ENCODE measurements around the gene LAMB4.
"Not testable (repeated sequence)": the region's sequence is repeated elsewhere in the genome, so short reads cannot be mapped to it uniquely, and the experiment has no call there.

Gene LAMB4

GRCh38 chr7:108037741-108038140 is 92.4 kb downstream of the LAMB4 start:
- DNase-seq = no peak

GRCh38 chr7:108037140-108037539 is 93.0 kb downstream of the LAMB4 start:
- DNase-seq = no peak

GRCh38 chr7:108034586-108034985 is 95.6 kb downstream of the LAMB4 start:
- no peak for DNase-seq

- DNase-seq = no peak
Observed at GRCh38 chr7:108033776-108034497, 96.2 kb downstream of the LAMB4 start.

- not testable (repeated sequence) for DNase-seq
Observed at GRCh38 chr7:108033309-108033708, 96.9 kb downstream of the LAMB4 start.

GRCh38 chr7:108030516-108030915 is 99.6 kb downstream of the LAMB4 start:
- DNase-seq = no peak

GRCh38 chr7:108029034-108029433 is 101.1 kb downstream of the LAMB4 start:
- DNase-seq = no peak

- DNase-seq = no peak
Observed at GRCh38 chr7:108028111-108028510, 102.0 kb downstream of the LAMB4 start.

GRCh38 chr7:108027239-108027638 is 102.9 kb downstream of the LAMB4 start:
- DNase-seq = no peak

- DNase-seq = peak in 1 of 2 experiments; percentile 6
Observed at GRCh38 chr7:108026647-108027046, 103.5 kb downstream of the LAMB4 start.

GRCh38 chr7:108026116-108026515 is 104.0 kb downstream of the LAMB4 start:
- DNase-seq = no peak

- DNase-seq = no peak
Observed at GRCh38 chr7:108024538-108024937, 105.6 kb downstream of the LAMB4 start.

- DNase-seq = no peak
Observed at GRCh38 chr7:108020585-108020984, 109.6 kb downstream of the LAMB4 start.

- DNase-seq = no peak
Observed at GRCh38 chr7:108018668-108019067, 111.5 kb downstream of the LAMB4 start.

- DNase-seq = no peak
Observed at GRCh38 chr7:108017776-108018151, 112.4 kb downstream of the LAMB4 start.

- DNase-seq = no peak
Observed at GRCh38 chr7:108016841-108017775, 113.1 kb downstream of the LAMB4 start.

- no peak for DNase-seq
Observed at GRCh38 chr7:108015740-108016139, 114.4 kb downstream of the LAMB4 start.

GRCh38 chr7:108014747-108015682 is 115.1 kb downstream of the LAMB4 start:
- DNase-seq = no peak

GRCh38 chr7:108014215-108014614 is 115.9 kb downstream of the LAMB4 start:
- no peak for DNase-seq

- no peak for DNase-seq
Observed at GRCh38 chr7:108012499-108013430, 117.4 kb downstream of the LAMB4 start.

GRCh38 chr7:108010377-108010776 is 119.8 kb downstream of the LAMB4 start:
- no peak for DNase-seq

- no peak for DNase-seq
Observed at GRCh38 chr7:108009873-108010272, 120.3 kb downstream of the LAMB4 start.

Measured in NCI-H446 (cell line).